Activated naive CD8-positive, alpha-beta T cell treated with anti-CD3 and anti-CD28 coated beads, Interleukin-2, amount 50 U/mL, for 24 hours (primary cell): ENCODE results near the gene JAM2.
"Not testable (repeated sequence)": the region's sequence is repeated elsewhere in the genome, so short reads cannot be mapped to it uniquely, and the experiment has no call there.

Source experiments
- ATAC-seq: fragments of 150-1000 bp; cut with Tn5 transposase; one replicate; pipeline ENCODE4 v1.10.0; 2021
- DNase-seq: peaks from one replicate; pipeline ENCODE4 v3.0.0; 2021
- H3K27ac Mint-ChIP-seq: one replicate; pipeline ENCODE4 v1.8.0; 2021; ENCODE audit warnings: mild to moderate bottlenecking, mixed read lengths
- H3K27me3 Mint-ChIP-seq: one replicate; pipeline ENCODE4 v1.8.0; 2021; ENCODE audit warnings: mixed read lengths
- H3K36me3 Mint-ChIP-seq: one replicate; pipeline ENCODE4 v1.8.0; 2021; ENCODE audit warnings: low read depth, mixed read lengths
- H3K4me1 Mint-ChIP-seq: one replicate; pipeline ENCODE4 v1.8.0; 2021; ENCODE audit warnings: mixed read lengths
- H3K4me3 Mint-ChIP-seq: one replicate; pipeline ENCODE4 v1.8.0; 2021; ENCODE audit warnings: mild to moderate bottlenecking, moderate library complexity, mixed read lengths
- H3K9me3 Mint-ChIP-seq: one replicate; pipeline ENCODE4 v1.8.0; 2021; ENCODE audit warnings: mixed read lengths

Gene JAM2

GRCh38 chr21:25670726-25671125 lies 31.7 kb downstream of the JAM2 start:
- no peak for ATAC-seq
- Mint-ChIP-seq H3K36me3 (no peaks in the 10 kb centered on the region), H3K27me3 (peaks cover 3% of the 10 kb centered on the region), H3K4me3 (no peak overlapping the region), H3K4me1 (no peaks in the 10 kb centered on the region), H3K27ac (no peak overlapping the region), H3K9me3 (peaks cover 8% of the 10 kb centered on the region)
- no peak for DNase-seq

GRCh38 chr21:25676451-25676850 lies 37.4 kb downstream of the JAM2 start:
- Mint-ChIP-seq H3K36me3 (no peaks in the 10 kb centered on the region), H3K4me3 (no peak overlapping the region), H3K27me3 (peaks cover 3% of the 10 kb centered on the region), H3K27ac (no peak overlapping the region), H3K4me1 (no peaks in the 10 kb centered on the region), H3K9me3 (peaks cover 8% of the 10 kb centered on the region)
- ATAC-seq: no peak
- DNase-seq: no peak

GRCh38 chr21:25682382-25682781 lies 43.3 kb downstream of the JAM2 start:
- ATAC-seq (no peak), DNase-seq (no peak)
- Mint-ChIP-seq H3K27me3 (peaks cover 3% of the 10 kb centered on the region), H3K36me3 (no peaks in the 10 kb centered on the region), H3K27ac (no peak overlapping the region), H3K4me1 (no peaks in the 10 kb centered on the region), H3K4me3 (no peak overlapping the region), H3K9me3 (no peaks in the 10 kb centered on the region)

GRCh38 chr21:25687787-25688186 lies 48.7 kb downstream of the JAM2 start:
- Mint-ChIP-seq H3K36me3 (no peaks in the 10 kb centered on the region), H3K4me1 (no peaks in the 10 kb centered on the region), H3K9me3 (no peaks in the 10 kb centered on the region), H3K4me3 (no peak overlapping the region), H3K27me3 (peaks cover 2% of the 10 kb centered on the region), H3K27ac (no peak overlapping the region)
- ATAC-seq (no peak), DNase-seq (no peak)

GRCh38 chr21:25688275-25689155 lies 49.5 kb downstream of the JAM2 start:
- no peaks in the 10 kb centered on the region for H3K9me3 Mint-ChIP-seq
- peaks cover 2% of the 10 kb centered on the region for H3K27me3 Mint-ChIP-seq
- no peaks in the 10 kb centered on the region for H3K36me3 Mint-ChIP-seq
- ATAC-seq (no peak), DNase-seq (no peak)
- no peak overlapping the region for H3K27ac Mint-ChIP-seq
- H3K4me3 Mint-ChIP-seq: no peak overlapping the region
- no peaks in the 10 kb centered on the region for H3K4me1 Mint-ChIP-seq

- Mint-ChIP-seq H3K36me3 (no peaks in the 10 kb centered on the region), H3K9me3 (no peaks in the 10 kb centered on the region), H3K27ac (no peak overlapping the region), H3K4me1 (no peaks in the 10 kb centered on the region), H3K4me3 (no peak overlapping the region), H3K27me3 (peaks cover 2% of the 10 kb centered on the region)
- no peak for DNase-seq
- ATAC-seq: no peak
Observed at GRCh38 chr21:25689226-25689625, 50.2 kb downstream of the JAM2 start.

- Mint-ChIP-seq H3K4me1 (no peaks in the 10 kb centered on the region), H3K27ac (no peak overlapping the region), H3K4me3 (no peak overlapping the region), H3K27me3 (peaks cover 2% of the 10 kb centered on the region), H3K9me3 (no peaks in the 10 kb centered on the region), H3K36me3 (no peaks in the 10 kb centered on the region)
- ATAC-seq (no peak), DNase-seq (no peak)
Observed at GRCh38 chr21:25691976-25692375, 52.9 kb downstream of the JAM2 start.

- H3K4me3 Mint-ChIP-seq, ATAC-seq, H3K9me3 Mint-ChIP-seq, H3K27ac Mint-ChIP-seq, H3K27me3 Mint-ChIP-seq, DNase-seq, H3K4me1 Mint-ChIP-seq, H3K36me3 Mint-ChIP-seq: not testable (repeated sequence)
Observed at GRCh38 chr21:25695461-25695860, 56.4 kb downstream of the JAM2 start.

GRCh38 chr21:25700741-25701140 lies 61.7 kb downstream of the JAM2 start:
- DNase-seq: no peak
- Mint-ChIP-seq H3K4me3 (no peak overlapping the region), H3K36me3 (no peaks in the 10 kb centered on the region), H3K4me1 (no peaks in the 10 kb centered on the region), H3K27ac (no peak overlapping the region), H3K9me3 (no peaks in the 10 kb centered on the region), H3K27me3 (no peaks in the 10 kb centered on the region)
- ATAC-seq: no peak

GRCh38 chr21:25701529-25701928 lies 62.5 kb downstream of the JAM2 start:
- Mint-ChIP-seq H3K27me3 (no peaks in the 10 kb centered on the region), H3K4me1 (no peaks in the 10 kb centered on the region), H3K27ac (no peak overlapping the region), H3K36me3 (no peaks in the 10 kb centered on the region), H3K9me3 (no peaks in the 10 kb centered on the region), H3K4me3 (no peak overlapping the region)
- ATAC-seq (no peak), DNase-seq (no peak)

- Mint-ChIP-seq H3K27ac (no peak overlapping the region), H3K4me3 (no peak overlapping the region), H3K4me1 (no peaks in the 10 kb centered on the region), H3K9me3 (no peaks in the 10 kb centered on the region), H3K27me3 (no peaks in the 10 kb centered on the region), H3K36me3 (no peaks in the 10 kb centered on the region)
- DNase-seq (peak; percentile 39), ATAC-seq (no peak)
Observed at GRCh38 chr21:25708467-25709065, 69.5 kb downstream of the JAM2 start.

GRCh38 chr21:25709684-25710265 lies 70.7 kb downstream of the JAM2 start:
- no peaks in the 10 kb centered on the region for H3K9me3 Mint-ChIP-seq
- no peak for ATAC-seq

GRCh38 chr21:25710550-25710949 lies 71.5 kb downstream of the JAM2 start:
- Mint-ChIP-seq H3K9me3 (no peaks in the 10 kb centered on the region), H3K27ac (no peak overlapping the region)

More at GRCh38 chr21:25709684-25710265, 70.7 kb downstream of the JAM2 start:
- H3K36me3 Mint-ChIP-seq: no peaks in the 10 kb centered on the region
- no peak for DNase-seq
- H3K27ac Mint-ChIP-seq: no peak overlapping the region
- H3K4me3 Mint-ChIP-seq: no peak overlapping the region
- no peaks in the 10 kb centered on the region for H3K27me3 Mint-ChIP-seq
- H3K4me1 Mint-ChIP-seq: no peaks in the 10 kb centered on the region

GRCh38 chr21:25714066-25714465 lies 75.0 kb downstream of the JAM2 start:
- H3K9me3 Mint-ChIP-seq, ATAC-seq, H3K27me3 Mint-ChIP-seq, H3K27ac Mint-ChIP-seq, H3K4me1 Mint-ChIP-seq, DNase-seq, H3K36me3 Mint-ChIP-seq, H3K4me3 Mint-ChIP-seq: not testable (repeated sequence)

More at GRCh38 chr21:25710550-25710949, 71.5 kb downstream of the JAM2 start:
- ATAC-seq (no peak), DNase-seq (no peak)
- no peaks in the 10 kb centered on the region for H3K27me3 Mint-ChIP-seq
- H3K36me3 Mint-ChIP-seq: no peaks in the 10 kb centered on the region
- no peaks in the 10 kb centered on the region for H3K4me1 Mint-ChIP-seq
- no peak overlapping the region for H3K4me3 Mint-ChIP-seq
